Measurements from ENCODE around the gene JOSD1.
"Not testable (repeated sequence)": the region's sequence is repeated elsewhere in the genome, so short reads cannot be mapped to it uniquely, and the experiment has no call there.

DNA sequence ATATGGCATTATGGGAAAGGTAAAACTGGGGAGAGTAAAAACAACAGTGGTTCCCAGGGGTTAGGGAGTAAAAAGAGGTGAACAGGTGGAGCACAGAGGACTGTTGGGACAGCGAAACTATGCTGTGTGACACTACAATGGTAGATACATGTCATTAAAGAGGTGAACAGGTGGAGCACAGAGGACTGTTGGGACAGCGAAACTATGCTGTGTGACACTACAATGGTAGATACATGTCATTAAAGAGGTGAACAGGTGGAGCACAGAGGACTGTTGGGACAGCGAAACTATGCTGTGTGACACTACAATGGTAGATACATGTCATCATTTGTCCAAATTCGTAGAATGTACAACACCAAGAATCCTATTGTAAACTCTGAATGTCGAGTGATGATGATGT lies 56.5 kb downstream of the JOSD1 start:
- TF ChIP-seq, protein P1, sequence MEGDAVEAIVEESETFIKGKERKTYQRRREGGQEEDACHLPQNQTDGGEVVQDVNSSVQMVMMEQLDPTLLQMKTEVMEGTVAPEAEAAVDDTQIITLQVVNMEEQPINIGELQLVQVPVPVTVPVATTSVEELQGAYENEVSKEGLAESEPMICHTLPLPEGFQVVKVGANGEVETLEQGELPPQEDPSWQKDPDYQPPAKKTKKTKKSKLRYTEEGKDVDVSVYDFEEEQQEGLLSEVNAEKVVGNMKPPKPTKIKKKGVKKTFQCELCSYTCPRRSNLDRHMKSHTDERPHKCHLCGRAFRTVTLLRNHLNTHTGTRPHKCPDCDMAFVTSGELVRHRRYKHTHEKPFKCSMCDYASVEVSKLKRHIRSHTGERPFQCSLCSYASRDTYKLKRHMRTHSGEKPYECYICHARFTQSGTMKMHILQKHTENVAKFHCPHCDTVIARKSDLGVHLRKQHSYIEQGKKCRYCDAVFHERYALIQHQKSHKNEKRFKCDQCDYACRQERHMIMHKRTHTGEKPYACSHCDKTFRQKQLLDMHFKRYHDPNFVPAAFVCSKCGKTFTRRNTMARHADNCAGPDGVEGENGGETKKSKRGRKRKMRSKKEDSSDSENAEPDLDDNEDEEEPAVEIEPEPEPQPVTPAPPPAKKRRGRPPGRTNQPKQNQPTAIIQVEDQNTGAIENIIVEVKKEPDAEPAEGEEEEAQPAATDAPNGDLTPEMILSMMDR (IDR thresholded peaks at IDR 0.05): not testable (repeated sequence)
- not testable (repeated sequence) for TF ChIP-seq ZFX (IDR thresholded peaks at IDR 0.05; ENCODE audit: borderline replicate concordance)

All from 22Rv1 (cell line).